ENCODE measurements around the gene ATG13.

GRCh38 chr11:46675949-46676348 is 58.6 kb downstream of the ATG13 start:
- TF ChIP-seq EZH2phosphoT487 (IDR thresholded peaks at IDR 0.05; ENCODE audit: borderline replicate concordance, low read length) (no peak), CTCF (IDR thresholded peaks at IDR 0.05; ENCODE audit: low read depth, low read length, poor library complexity, severe bottlenecking) (no peak)
